H1 (cell line): Measurements from ENCODE around the gene ZNF541.

Experiments
- CTCF ChIP-seq, 3 experiments: IDR thresholded peaks; 1 replicate in 2 of 3; 2 replicates in 1 of 3; pipeline versions ENCODE4 v1.5.1 to v1.6.1; 2011; ENCODE audit warnings: low read length in 3 of 3, mild to moderate bottlenecking in 3 of 3, inconsistent platforms in 2 of 3, low read depth in 1 of 3, moderate library complexity in 1 of 3; ENCODE audit not compliant: insufficient read depth in 1 of 3; ENCODE audit errors: control extremely low read depth in 1 of 3
- GABPA ChIP-seq: IDR thresholded peaks from 2 replicates; pipeline ENCODE4 v1.6.1; 2011; ENCODE audit warnings: mild to moderate bottlenecking, low read length, moderate library complexity, borderline replicate concordance; ENCODE audit not compliant: insufficient read depth
- YY1 ChIP-seq: IDR thresholded peaks from 2 replicates; pipeline ENCODE4 v1.6.1; 2011; ENCODE audit warnings: low read depth, mild to moderate bottlenecking, low read length

- no peak for TF ChIP-seq GABPA
- no peak for TF ChIP-seq CTCF (IDR thresholded peaks at IDR 0.05; ENCODE audit: control extremely low read depth in 1 of 3, insufficient read depth in 1 of 3, low read depth in 1 of 3, low read length in 3 of 3)
- no peak for TF ChIP-seq YY1
Observed at GRCh38 chr19:47544075-47544474, 28.9 kb downstream of the ZNF541 start.
